GM19397 (cell line): Measurements from ENCODE around the gene OSGEP.

Source experiments
- ATAC-seq: cut with Tn5 transposase; IDR thresholded peaks from one replicate; pipeline ENCODE4 v1.9.1; 2021; ENCODE audit warnings: mild to moderate bottlenecking, moderate library complexity; ENCODE audit not compliant: unreplicated experiment

OSGEP gene

GRCh38 chr14:20400589-20400964 is 54.0 kb downstream of the OSGEP start:
- ATAC-seq, result no peak

- no peak for ATAC-seq
Measured at GRCh38 chr14:20397511-20397910, 57.1 kb downstream of the OSGEP start.
